Neural cell (in vitro differentiated cells): ENCODE results near the gene FEN1. TPM values are rescaled to one million over a fixed set of nuclear protein-coding genes. Genes with fewer than 3 reads are reported as not detected.

Experiments used
- H2AFZ ChIP-seq: fragments of 200-600, 300-800 bp; sonication (generic), shearing (Covaris generic); 2 replicates; pipeline ENCODE4 v1.6.0; 2014; ENCODE audit warnings: low read depth, mild to moderate bottlenecking, antibody characterized with exemption, low read length, moderate library complexity
- H3F3A ChIP-seq: fragments of 200-600 bp; shearing (Covaris generic); 2 replicates; pipeline ENCODE4 v1.6.1; 2016; ENCODE audit warnings: mild to moderate bottlenecking, moderate library complexity, mixed read lengths, antibody characterized with exemption, low read length; ENCODE audit not compliant: insufficient read depth, poor library complexity, severe bottlenecking
- H3K27ac ChIP-seq: fragments of 200-600, 300-800 bp; sonication (generic), shearing (Covaris generic); 2 replicates; pipeline ENCODE4 v1.5.1; 2014; ENCODE audit warnings: mild to moderate bottlenecking, low read length, moderate library complexity
- H3K27me3 ChIP-seq: fragments of 300-800, 200-600 bp; sonication (generic), shearing (Covaris generic); 2 replicates; pipeline ENCODE4 v1.6.0; 2014; ENCODE audit warnings: mild to moderate bottlenecking, low read depth, low read length, moderate library complexity; ENCODE audit not compliant: insufficient read depth
- H3K36me3 ChIP-seq: fragments of 300-800, 200-600 bp; sonication (generic), shearing (Covaris generic); 2 replicates; pipeline ENCODE4 v1.5.1; 2014; ENCODE audit warnings: mild to moderate bottlenecking, antibody characterized with exemption, low read length, moderate library complexity; ENCODE audit not compliant: insufficient read depth
- H3K4me2 ChIP-seq: fragments of 300-800, 200-600 bp; sonication (generic), shearing (Covaris generic); 2 replicates; pipeline ENCODE4 v1.6.0; 2014; ENCODE audit warnings: mild to moderate bottlenecking, low read length
- H3K4me3 ChIP-seq: fragments of 300-800, 200-600 bp; sonication (generic), shearing (Covaris generic); 2 replicates; pipeline ENCODE4 v1.5.1; 2014; ENCODE audit warnings: mild to moderate bottlenecking, low read length, moderate library complexity
- H3K79me2 ChIP-seq: fragments of 200-600 bp; shearing (Covaris generic); replicated peaks from 2 replicates; pipeline ENCODE4 v1.6.0; 2014; ENCODE audit warnings: mild to moderate bottlenecking, low read length, moderate library complexity; ENCODE audit not compliant: insufficient read depth
- H3K9ac ChIP-seq: fragments of 300-800, 200-600 bp; sonication (generic), shearing (Covaris generic); 2 replicates; pipeline ENCODE4 v1.6.1; 2016; ENCODE audit warnings: mild to moderate bottlenecking, low read length, mixed read lengths
- H3K9me2 ChIP-seq: fragments of 200-600 bp; shearing (Covaris generic); 2 replicates; pipeline ENCODE4 v1.6.1; 2016; ENCODE audit warnings: mild to moderate bottlenecking, low read length, mixed read lengths; ENCODE audit not compliant: insufficient read depth
- H3K9me3 ChIP-seq: fragments of 200-600, 300-800 bp; sonication (generic), shearing (Covaris generic); 2 replicates; pipeline ENCODE4 v1.6.1; 2016; ENCODE audit warnings: mild to moderate bottlenecking, mixed run types, low read length, moderate library complexity, mixed read lengths
- H4K20me1 ChIP-seq: fragments of 200-600 bp; shearing (Covaris generic); 2 replicates; pipeline ENCODE4 v1.6.1; 2016; ENCODE audit warnings: mild to moderate bottlenecking, mixed run types; ENCODE audit not compliant: insufficient read depth
- CTCF ChIP-seq: fragments of 450-650 bp; IDR thresholded peaks from 2 replicates; pipeline ENCODE4 v1.5.1; 2014; ENCODE audit warnings: antibody characterized with exemption, mild to moderate bottlenecking, moderate library complexity; ENCODE audit not compliant: poor library complexity, severe bottlenecking
- EP300 ChIP-seq: fragments of 450-650 bp; conservative IDR thresholded peaks from 2 replicates; pipeline ENCODE4 v1.6.1; 2014; ENCODE audit warnings: antibody characterized with exemption, mild to moderate bottlenecking, moderate library complexity; ENCODE audit not compliant: poor library complexity, severe bottlenecking
- EZH2 ChIP-seq: fragments of 200-600, 300-800 bp; shearing (Covaris generic), sonication (generic); IDR thresholded peaks from 2 replicates; pipeline ENCODE4 v1.6.1; 2014; ENCODE audit warnings: antibody characterized with exemption, low read length, borderline replicate concordance, mild to moderate bottlenecking; ENCODE audit not compliant: insufficient read depth, poor library complexity, severe bottlenecking
- MXI1 ChIP-seq: fragments of 450-650 bp; conservative IDR thresholded peaks from 2 replicates; pipeline ENCODE4 v1.6.1; 2014; ENCODE audit warnings: antibody characterized with exemption, mild to moderate bottlenecking; ENCODE audit not compliant: poor library complexity, severe bottlenecking
- POLR2AphosphoS5 ChIP-seq: IDR thresholded peaks from 2 replicates; pipeline ENCODE4 v1.6.1; 2012
- RAD21 ChIP-seq: fragments of 450-650 bp; conservative IDR thresholded peaks from 2 replicates; pipeline ENCODE4 v1.6.1; 2014; ENCODE audit warnings: antibody characterized with exemption, mild to moderate bottlenecking, moderate library complexity
- REST ChIP-seq: IDR thresholded peaks from 2 replicates; pipeline ENCODE4 v1.6.1; 2012; ENCODE audit warnings: borderline replicate concordance
- SMC3 ChIP-seq: fragments of 450-650 bp; conservative IDR thresholded peaks from 2 replicates; pipeline ENCODE4 v1.6.1; 2014; ENCODE audit warnings: antibody characterized with exemption, mild to moderate bottlenecking, moderate library complexity; ENCODE audit not compliant: poor library complexity
- TAF1 ChIP-seq: IDR thresholded peaks from 2 replicates; pipeline ENCODE4 v1.6.1; 2012; ENCODE audit warnings: low read depth
- polyA plus RNA-seq: library from polyadenylated mRNA; depleted of rRNA; stranded (reverse); fragments of >200 nt; gene quantifications from 2 replicates; pipeline ENCODE4 v1.2.3, GENCODE V29; 2014

FEN1 gene
- polyA plus RNA-seq, 1 donor from 2014 or later, result 27.2 TPM

GRCh38 chr11:61746442-61747191 is 46.1 kb upstream of the FEN1 start:
- Histone ChIP-seq H3F3A (no peaks in the 10 kb centered on the region), H3K9me3 (no peaks in the 10 kb centered on the region), H3K36me3 (no peaks in the 10 kb centered on the region), H3K4me2 (no peak overlapping the region), H2AFZ (no peak overlapping the region), H3K9ac (no peak overlapping the region), H3K4me3 (no peak overlapping the region), H3K27ac (no peak overlapping the region), H4K20me1 (no peaks in the 10 kb centered on the region), H3K9me2 (no peaks in the 10 kb centered on the region), H3K79me2 (no peaks in the 10 kb centered on the region), H3K27me3 (no peaks in the 10 kb centered on the region)
- TF ChIP-seq SMC3, result no peak
- no peak for TF ChIP-seq EZH2
- TF ChIP-seq RAD21, result no peak
- TF ChIP-seq MXI1, result no peak
- TF ChIP-seq EP300, result no peak
- TF ChIP-seq REST, result no peak
- TF ChIP-seq POLR2AphosphoS5, result no peak
- no peak for TF ChIP-seq CTCF
- TF ChIP-seq TAF1, result no peak

GRCh38 chr11:61747192-61747966 is 45.3 kb upstream of the FEN1 start:
- TF ChIP-seq RAD21 (peak; percentile 16), MXI1 (no peak), EZH2 (no peak), CTCF (peak; percentile 55), SMC3 (peak; percentile 38)
- Histone ChIP-seq H3K9me3 (no peaks in the 10 kb centered on the region), H3K79me2 (no peaks in the 10 kb centered on the region), H3K4me2 (no peak overlapping the region), H4K20me1 (no peaks in the 10 kb centered on the region), H3K9me2 (no peaks in the 10 kb centered on the region), H3F3A (no peaks in the 10 kb centered on the region), H3K4me3 (no peak overlapping the region), H3K27me3 (peaks cover 6% of the 10 kb centered on the region), H3K9ac (no peak overlapping the region), H2AFZ (no peak overlapping the region), H3K27ac (no peak overlapping the region), H3K36me3 (no peaks in the 10 kb centered on the region)
